HG02973 (cell line): Measurements from ENCODE around the gene MYRIP.
A peak's percentile ranks its signal among the peaks of the same experiment; 100 is the strongest.

Experiments
- ATAC-seq: cut with Tn5 transposase; IDR thresholded peaks from one replicate; pipeline ENCODE4 v1.9.1; 2021; ENCODE audit warnings: moderate library complexity; ENCODE audit not compliant: unreplicated experiment

MYRIP gene

GRCh38 chr3:39900462-39901002 is 91.1 kb downstream of the MYRIP start:
- ATAC-seq: no peak

- ATAC-seq: no peak
Measured at GRCh38 chr3:39903253-39903652, 93.8 kb downstream of the MYRIP start.

- ATAC-seq: no peak
Measured at GRCh38 chr3:39905788-39906187, 96.4 kb downstream of the MYRIP start.

GRCh38 chr3:39907981-39908380 is 98.6 kb downstream of the MYRIP start:
- ATAC-seq: no peak

- ATAC-seq: no peak
Measured at GRCh38 chr3:39910135-39910534, 100.7 kb downstream of the MYRIP start.

- no peak for ATAC-seq
Measured at GRCh38 chr3:39910826-39911464, 101.5 kb downstream of the MYRIP start.

- no peak for ATAC-seq
Measured at GRCh38 chr3:39911465-39912309, 102.3 kb downstream of the MYRIP start.

- ATAC-seq: no peak
Measured at GRCh38 chr3:39915027-39915426, 105.6 kb downstream of the MYRIP start.

- ATAC-seq: no peak
Measured at GRCh38 chr3:39917065-39917773, 107.8 kb downstream of the MYRIP start.

GRCh38 chr3:39919281-39919680 is 109.9 kb downstream of the MYRIP start:
- ATAC-seq: no peak

- ATAC-seq: no peak
Measured at GRCh38 chr3:39920271-39920670, 110.9 kb downstream of the MYRIP start.

- no peak for ATAC-seq
Measured at GRCh38 chr3:39927479-39927878, 118.1 kb downstream of the MYRIP start.

- no peak for ATAC-seq
Measured at GRCh38 chr3:39933986-39934693, 124.7 kb downstream of the MYRIP start.

GRCh38 chr3:39934696-39935095 is 125.3 kb downstream of the MYRIP start:
- ATAC-seq: no peak

- no peak for ATAC-seq
Measured at GRCh38 chr3:39935261-39935660, 125.9 kb downstream of the MYRIP start.

- ATAC-seq: no peak
Measured at GRCh38 chr3:39936848-39937247, 127.4 kb downstream of the MYRIP start.

GRCh38 chr3:39937315-39937714 is 127.9 kb downstream of the MYRIP start:
- ATAC-seq: no peak

GRCh38 chr3:39937874-39938273 is 128.5 kb downstream of the MYRIP start:
- peak; percentile 62 for ATAC-seq

- no peak for ATAC-seq
Measured at GRCh38 chr3:39941931-39942330, 132.5 kb downstream of the MYRIP start.

GRCh38 chr3:39960515-39961191 is 151.2 kb downstream of the MYRIP start:
- ATAC-seq: no peak
